Globus pallidus (tissue), 1 donor: ENCODE data around the gene SLC26A8.
"Not testable (repeated sequence)": the region's sequence is repeated elsewhere in the genome, so short reads cannot be mapped to it uniquely, and the experiment has no call there.

Experiments
- DNase-seq: peaks from one replicate; pipeline ENCODE4 v3.0.0-alpha.2; 2015; ENCODE audit warnings: low spot score

The SLC26A8 gene

DNA sequence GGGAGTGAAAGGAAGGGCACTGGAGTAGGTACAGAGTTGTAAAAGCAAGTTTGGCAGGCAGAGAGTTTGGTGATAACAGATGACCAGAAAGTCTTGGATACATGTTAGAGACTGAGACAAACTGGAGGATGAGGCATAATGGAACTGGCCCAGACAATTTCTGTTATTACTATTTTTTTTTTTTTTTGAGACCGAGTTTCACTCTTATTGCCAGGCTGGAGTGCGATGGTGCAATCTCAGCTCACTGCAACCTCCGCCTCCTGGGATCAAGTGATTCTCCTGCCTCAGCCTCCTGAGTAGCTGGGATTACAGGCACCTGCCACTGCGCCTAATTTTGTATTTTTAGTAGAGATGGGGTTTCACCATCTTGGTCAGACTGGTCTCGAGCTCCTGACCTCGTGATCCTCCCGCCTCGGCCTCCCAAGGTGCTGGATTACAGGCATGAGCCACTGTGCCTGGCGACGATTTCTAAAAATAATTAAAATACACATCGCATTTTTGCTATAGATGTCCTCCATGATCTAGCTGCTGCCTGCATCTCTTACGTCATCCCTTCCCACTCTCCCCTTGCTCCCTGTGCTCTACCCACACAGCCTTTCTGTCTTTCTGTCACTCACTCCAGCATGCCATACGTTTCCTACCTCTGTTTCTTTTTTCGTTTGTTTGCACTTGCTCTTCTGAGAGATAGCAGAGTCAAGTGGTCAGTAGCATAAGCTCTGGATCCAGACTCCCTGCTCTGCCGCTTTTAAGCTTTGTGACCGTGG lies 26.7 kb upstream of the SLC26A8 start:
- DNase-seq, result no peak

GRCh38 chr6:36050305-36050704 lies 25.9 kb upstream of the SLC26A8 start:
- DNase-seq, result no peak

DNA sequence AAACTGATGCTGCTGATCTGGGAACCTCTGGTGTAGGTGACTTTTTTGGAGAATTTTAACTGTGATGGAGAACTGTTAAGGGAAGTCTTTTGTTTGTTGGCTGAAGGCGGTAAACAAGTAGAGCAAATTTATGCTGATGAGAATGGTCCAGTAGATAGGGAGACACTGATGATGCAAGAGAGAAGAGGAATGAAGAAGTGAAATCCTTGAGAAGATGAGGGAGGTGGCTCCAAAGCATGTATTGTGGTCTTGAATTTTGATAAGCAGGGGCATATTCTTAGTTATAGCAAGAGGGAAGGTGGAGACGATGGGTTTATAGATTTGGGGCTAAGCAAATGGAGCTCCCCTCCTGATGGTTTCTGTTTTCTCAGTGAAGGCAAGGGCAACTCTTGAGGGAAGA lies 25.1 kb upstream of the SLC26A8 start:
- no peak for DNase-seq

GRCh38 chr6:36042618-36043260 lies 18.3 kb upstream of the SLC26A8 start:
- no peak for DNase-seq

DNA sequence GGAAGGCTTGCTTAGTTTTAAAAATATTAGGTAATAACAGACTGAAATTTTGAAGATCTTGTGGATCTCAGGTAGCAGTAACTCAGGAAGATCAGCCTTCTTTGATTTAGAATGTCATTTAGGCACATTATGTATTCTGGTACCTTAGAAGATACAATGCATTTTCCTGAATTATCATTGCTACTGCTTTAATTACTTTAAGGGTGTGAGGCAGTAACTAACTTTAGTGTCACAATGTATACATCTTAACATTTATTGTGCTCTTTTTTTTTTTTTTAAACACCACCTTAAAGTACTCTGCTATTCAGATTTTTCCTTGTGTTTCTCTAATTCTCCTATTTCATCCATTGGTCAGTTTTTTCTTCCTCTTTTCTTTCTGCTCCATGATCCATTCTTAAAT lies 16.5 kb upstream of the SLC26A8 start:
- DNase-seq, result no peak

- DNase-seq, result no peak
Observed at GRCh38 chr6:36039112-36039511, 14.7 kb upstream of the SLC26A8 start.

DNA sequence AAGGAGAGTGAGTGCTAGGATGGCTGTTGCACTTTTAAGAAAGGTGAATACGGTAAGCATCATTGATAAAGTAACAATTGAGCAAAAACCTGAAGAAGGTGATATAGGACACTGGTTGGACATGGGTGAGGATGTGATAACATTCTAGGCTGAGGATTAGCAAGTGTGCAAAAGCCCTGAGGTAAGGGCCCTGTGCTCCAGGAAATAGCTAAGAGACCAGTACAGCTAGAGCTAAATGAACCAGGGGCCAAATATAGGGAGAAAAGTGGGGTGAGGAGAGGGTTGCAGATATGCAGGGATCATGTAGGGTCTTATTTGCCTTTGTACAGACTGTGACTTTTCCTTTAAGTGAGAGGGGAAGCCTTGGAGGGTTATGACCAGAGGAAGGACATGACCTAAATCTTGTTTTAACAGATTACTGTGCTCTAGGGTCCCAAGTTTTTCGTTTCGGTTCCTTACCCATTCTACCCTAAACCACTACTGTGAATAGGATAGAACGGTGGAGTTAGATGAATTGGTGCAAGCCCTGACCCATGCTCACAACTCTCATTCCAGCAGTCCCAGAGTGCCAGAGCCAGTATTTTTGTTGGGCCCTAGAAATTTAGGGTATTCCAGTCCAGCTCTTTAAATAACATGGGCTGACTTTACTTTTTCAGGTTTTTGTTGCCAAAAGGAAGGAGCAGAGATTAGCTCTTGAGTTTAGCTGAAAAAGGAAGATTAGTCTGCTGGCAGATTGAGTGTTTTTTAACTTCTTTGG lies 13.9 kb upstream of the SLC26A8 start:
- DNase-seq, result no peak

GRCh38 chr6:36035225-36035624 lies 10.8 kb upstream of the SLC26A8 start:
- no peak for DNase-seq

GRCh38 chr6:36034441-36034840 lies 10.0 kb upstream of the SLC26A8 start:
- DNase-seq, result no peak

- no peak for DNase-seq
Observed at GRCh38 chr6:36033935-36034334, 9.5 kb upstream of the SLC26A8 start.

DNA sequence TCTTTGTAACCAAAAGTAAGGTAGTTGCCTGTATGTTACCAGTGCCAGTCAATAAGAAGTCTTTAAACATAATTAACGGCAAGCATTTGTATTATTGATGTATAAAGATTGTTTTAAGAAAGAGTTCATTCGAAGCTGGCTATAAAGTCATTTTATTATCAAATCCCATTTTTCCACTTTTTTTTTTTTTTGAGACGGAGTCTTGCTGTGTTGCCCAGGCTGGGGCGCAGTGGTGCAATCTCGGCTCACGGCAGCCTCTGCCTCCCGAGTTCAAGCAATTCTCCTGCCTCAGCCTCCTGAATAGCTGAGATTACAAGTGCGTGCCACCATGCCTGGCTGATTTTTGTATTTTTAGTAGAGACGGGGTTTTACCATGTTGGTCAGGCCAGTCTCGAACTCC lies 8.7 kb upstream of the SLC26A8 start:
- DNase-seq, result not testable (repeated sequence)

- peak; percentile 11 for DNase-seq
Observed at GRCh38 chr6:36032261-36032660, 7.8 kb upstream of the SLC26A8 start.

GRCh38 chr6:36029464-36029863 lies 5.0 kb upstream of the SLC26A8 start:
- DNase-seq, result no peak

- DNase-seq, result peak; percentile 40
Observed at GRCh38 chr6:36028877-36029324, 4.5 kb upstream of the SLC26A8 start.

DNA sequence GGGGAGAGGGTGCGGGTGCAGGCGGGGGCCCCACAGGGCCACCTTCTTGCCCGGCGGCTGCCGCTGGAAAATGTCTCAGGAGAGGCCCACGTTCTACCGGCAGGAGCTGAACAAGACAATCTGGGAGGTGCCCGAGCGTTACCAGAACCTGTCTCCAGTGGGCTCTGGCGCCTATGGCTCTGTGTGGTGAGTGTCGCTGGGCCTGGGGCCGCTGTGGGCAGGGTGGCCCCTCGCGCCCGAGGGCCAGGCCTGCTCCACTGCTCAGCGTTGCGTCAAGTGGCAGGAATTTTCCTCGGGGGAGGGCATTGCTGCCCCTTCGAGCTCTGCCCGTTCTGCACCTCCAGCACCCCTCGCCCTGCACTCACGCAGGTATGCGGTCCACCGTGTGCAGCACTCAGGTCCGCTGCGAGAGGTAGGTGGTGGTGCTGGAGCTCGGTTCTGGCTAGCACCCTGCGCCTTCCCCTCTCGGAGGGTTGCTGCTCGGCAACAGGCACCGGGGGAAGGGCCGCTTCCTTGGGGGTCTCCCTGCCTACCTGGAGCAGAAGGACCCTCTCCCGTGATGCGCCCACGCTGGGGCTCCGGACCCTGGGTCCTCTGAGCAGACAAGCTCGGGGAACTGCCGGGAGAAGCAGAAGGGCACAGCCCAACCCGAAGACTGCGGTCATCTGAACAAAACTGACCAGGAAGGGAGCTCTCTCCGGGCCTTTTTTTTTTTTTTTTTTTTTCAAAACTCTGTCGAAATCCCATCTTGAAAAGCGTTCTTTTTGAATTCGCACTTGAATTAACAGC lies 3.8 kb upstream of the SLC26A8 start:
- DNase-seq, result peak; percentile 26

GRCh38 chr6:36027501-36028087 lies 3.2 kb upstream of the SLC26A8 start, which contains the start of gene MAPK14:
Gene MAPK14 (plus strand): TSS chr6:36027808. CDS start chr6:36028158, 350 bp downstream.
- peak; percentile 99 for DNase-seq

GRCh38 chr6:36025932-36026327 lies 1.5 kb upstream of the SLC26A8 start:
- no peak for DNase-seq

GRCh38 chr6:36025260-36025931 lies 955 bp upstream of the SLC26A8 start:
- DNase-seq, result no peak

- no peak for DNase-seq
Observed at GRCh38 chr6:36020154-36020553, 4.3 kb downstream of the SLC26A8 start.

GRCh38 chr6:36019167-36019566 lies 5.3 kb downstream of the SLC26A8 start:
- no peak for DNase-seq

GRCh38 chr6:36018339-36018738 lies 6.1 kb downstream of the SLC26A8 start:
- DNase-seq, result no peak
